Measurements from ENCODE around the gene HIGD1B. TPM values are rescaled to one million over a fixed set of nuclear protein-coding genes. Genes with fewer than 3 reads are reported as not detected.

HIGD1B gene
- total RNA-seq, 4 donors from 2014 or later, result 1.8 to 6.6 (median 4.4) TPM

- no peaks in the 10 kb centered on the region for H3K4me1 ChIP-seq
- ATAC-seq (peak in 1 of 2 donors; percentile 32), DNase-seq (peak in 1 of 2 donors; percentile 8)
- intact Hi-C loops (cut with DNase I; ENCODE audit: low total_unique reads), result no loop called here
- H3K4me3 ChIP-seq, result no peak overlapping the region
- TF ChIP-seq CTCF (IDR thresholded peaks at IDR 0.05 in 4 of 5, conservative IDR thresholded peaks at IDR 0.05 in 1 of 5) (no peak), POLR2A (IDR thresholded peaks at IDR 0.05) (no peak)
- in situ Hi-C loops (cut with MboI; ENCODE audit: low sequenced_read_pairs in 4 of 4), result no loop called here
- peaks cover 0 to 5% (median 5%) of the 10 kb centered on the region in 3 donors for H3K27me3 ChIP-seq
- no peaks in the 10 kb centered on the region for H3K9me3 ChIP-seq
- H3K27ac ChIP-seq, result peak overlapping the region; percentile 23 to 57 (median 28)
- peaks cover 0 to 56% of the 10 kb centered on the region in 2 donors for H3K36me3 ChIP-seq
These were observed 2.9 kb downstream of the HIGD1B start for GRCh38 chr17:44850612-44851011.

- Histone ChIP-seq H3K9me3 (no peaks in the 10 kb centered on the region), H3K27ac (no peak overlapping the region), H3K27me3 (no peaks in the 10 kb centered on the region), H3K4me1 (no peaks in the 10 kb centered on the region), H3K36me3 (peaks cover 0 to 92% of the 10 kb centered on the region in 2 donors), H3K4me3 (no peak overlapping the region)
- TF ChIP-seq POLR2A (IDR thresholded peaks at IDR 0.05), result no peak
- no peak for TF ChIP-seq CTCF (IDR thresholded peaks at IDR 0.05 in 4 of 5, conservative IDR thresholded peaks at IDR 0.05 in 1 of 5)
- intact Hi-C loops (cut with DNase I; ENCODE audit: low total_unique reads) (no loop called here), in situ Hi-C loops (cut with MboI; ENCODE audit: low sequenced_read_pairs in 4 of 4) (no loop called here)
- DNase-seq (no peak), ATAC-seq (no peak)
These were observed 6.5 kb downstream of the HIGD1B start for GRCh38 chr17:44854192-44854591.

GRCh38 chr17:44859701-44860100, 12.0 kb downstream of the HIGD1B start:
- TF ChIP-seq POLR2A (IDR thresholded peaks at IDR 0.05) (no peak), CTCF (IDR thresholded peaks at IDR 0.05 in 4 of 5, conservative IDR thresholded peaks at IDR 0.05 in 1 of 5) (no peak)
- Histone ChIP-seq H3K9me3 (no peaks in the 10 kb centered on the region), H3K27ac (no peak overlapping the region), H3K36me3 (peaks cover 0 to 100% of the 10 kb centered on the region in 2 donors), H3K4me1 (no peaks in the 10 kb centered on the region), H3K27me3 (no peaks in the 10 kb centered on the region), H3K4me3 (no peak overlapping the region)
- DNase-seq (no peak), ATAC-seq (no peak)
- intact Hi-C loops (cut with DNase I; ENCODE audit: low total_unique reads) (no loop called here), in situ Hi-C loops (cut with MboI; ENCODE audit: low sequenced_read_pairs in 4 of 4) (loop anchor here in 1 of 4 donors (10.0 kb wide), 1 partner anchor 85 kb away; no protein-coding TSS in a partner anchor)

GRCh38 chr17:44862278-44862914, 14.7 kb downstream of the HIGD1B start:
- Histone ChIP-seq H3K27ac (no peak overlapping the region), H3K27me3 (no peaks in the 10 kb centered on the region), H3K4me3 (no peak overlapping the region), H3K9me3 (no peaks in the 10 kb centered on the region), H3K4me1 (no peaks in the 10 kb centered on the region), H3K36me3 (peaks cover 0 to 92% of the 10 kb centered on the region in 2 donors)
- TF ChIP-seq CTCF (IDR thresholded peaks at IDR 0.05 in 4 of 5, conservative IDR thresholded peaks at IDR 0.05 in 1 of 5) (no peak), POLR2A (IDR thresholded peaks at IDR 0.05) (no peak)
- intact Hi-C loops (cut with DNase I; ENCODE audit: low total_unique reads) (no loop called here), in situ Hi-C loops (cut with MboI; ENCODE audit: low sequenced_read_pairs in 4 of 4) (loop anchor here in 1 of 4 donors (10.0 kb wide), 1 partner anchor 88 kb away; no protein-coding TSS in a partner anchor)
- DNase-seq, result no peak
- no peak for ATAC-seq
